Upper lobe of right lung (tissue), 1 donor: ENCODE results near the gene SUGT1. TPM values are rescaled to one million over a fixed set of nuclear protein-coding genes. Genes with fewer than 3 reads are reported as not detected.

Source experiments
- ATAC-seq: fragments of 200-7000 bp; cut with Tn5 transposase; one replicate; pipeline ENCODE4 v1.9.1; 2020; ENCODE audit warnings: mild to moderate bottlenecking, moderate library complexity
- DNase-seq: peaks from one replicate; pipeline ENCODE4 v3.0.0-alpha.2; 2020
- H3K27ac ChIP-seq: fragments of 200-600 bp; one replicate; pipeline ENCODE4 v1.8.0; 2022
- H3K27me3 ChIP-seq: fragments of 200-600 bp; one replicate; pipeline ENCODE4 v1.8.0; 2022; ENCODE audit warnings: mild to moderate bottlenecking
- H3K36me3 ChIP-seq: fragments of 200-600 bp; one replicate; pipeline ENCODE4 v1.8.0; 2022
- H3K4me1 ChIP-seq: fragments of 200-600 bp; one replicate; pipeline ENCODE4 v1.8.0; 2022
- H3K4me3 ChIP-seq: fragments of 200-600 bp; one replicate; pipeline ENCODE4 v1.8.0; 2022; ENCODE audit warnings: mild to moderate bottlenecking
- H3K9me3 ChIP-seq: fragments of 200-600 bp; one replicate; pipeline ENCODE4 v1.8.0; 2022
- CTCF ChIP-seq: fragments of 200-600 bp; IDR thresholded peaks from one replicate; pipeline ENCODE4 v1.8.0; 2022; ENCODE audit warnings: antibody characterized with exemption
- intact Hi-C: fragments of 100-400 bp; cut with DNase I; formaldehyde crosslinking; loops from one replicate; pipeline ENCODE4 v1.11.0; 2022
- total RNA-seq: library from RNA; stranded (reverse); fragmentation: NEBNext Ultra II Directional; extraction: Animal tissue kit (Norgen Biotek cat#: 25700); gene quantifications from one replicate; pipeline ENCODE4 v1.2.1, GENCODE V29; 2021
- donor health status: DM: no; HTN: yes; CAD: no; lungs with severe emphysema.

The SUGT1 gene
- total RNA-seq, 1 donor from 2014 or later = 39.1 TPM

GRCh38 chr13:52723181-52723580 is 70.5 kb downstream of the SUGT1 start:
- DNase-seq (no peak), ATAC-seq (no peak)
- intact Hi-C loops = no loop called here
- H3K4me1 ChIP-seq = no peaks in the 10 kb centered on the region
- no peak for TF ChIP-seq CTCF
- H3K36me3 ChIP-seq = no peaks in the 10 kb centered on the region
- no peaks in the 10 kb centered on the region for H3K9me3 ChIP-seq
- no peak overlapping the region for H3K27ac ChIP-seq
- H3K27me3 ChIP-seq = no peaks in the 10 kb centered on the region
- no peak overlapping the region for H3K4me3 ChIP-seq

GRCh38 chr13:52725302-52725701 is 72.7 kb downstream of the SUGT1 start:
- DNase-seq = no peak
- intact Hi-C loops = no loop called here
- no peak for ATAC-seq
- H3K36me3 ChIP-seq = no peaks in the 10 kb centered on the region
- H3K27ac ChIP-seq = no peak overlapping the region
- TF ChIP-seq CTCF = no peak
- H3K27me3 ChIP-seq = no peaks in the 10 kb centered on the region
- no peaks in the 10 kb centered on the region for H3K9me3 ChIP-seq
- no peak overlapping the region for H3K4me3 ChIP-seq
- no peaks in the 10 kb centered on the region for H3K4me1 ChIP-seq

GRCh38 chr13:52726258-52726657 is 73.6 kb downstream of the SUGT1 start:
- H3K9me3 ChIP-seq = no peaks in the 10 kb centered on the region
- ATAC-seq = no peak

GRCh38 chr13:52734075-52734623 is 81.5 kb downstream of the SUGT1 start:
- Histone ChIP-seq H3K9me3 (no peaks in the 10 kb centered on the region), H3K27me3 (peaks cover 28% of the 10 kb centered on the region), H3K4me3 (no peak overlapping the region), H3K27ac (no peak overlapping the region), H3K36me3 (no peaks in the 10 kb centered on the region), H3K4me1 (peaks cover 10% of the 10 kb centered on the region)
- no peak for TF ChIP-seq CTCF
- no peak for ATAC-seq
- intact Hi-C loops = no loop called here
- DNase-seq = no peak

More at GRCh38 chr13:52726258-52726657, 73.6 kb downstream of the SUGT1 start:
- DNase-seq = no peak
- Histone ChIP-seq H3K36me3 (no peaks in the 10 kb centered on the region), H3K27ac (no peak overlapping the region), H3K27me3 (no peaks in the 10 kb centered on the region), H3K4me1 (no peaks in the 10 kb centered on the region), H3K4me3 (no peak overlapping the region)
- no peak for TF ChIP-seq CTCF
- intact Hi-C loops = no loop called here

GRCh38 chr13:52736891-52737290 is 84.3 kb downstream of the SUGT1 start:
- intact Hi-C loops = no loop called here
- DNase-seq (no peak), ATAC-seq (no peak)
- Histone ChIP-seq H3K27ac (no peak overlapping the region), H3K9me3 (no peaks in the 10 kb centered on the region), H3K27me3 (peaks cover 43% of the 10 kb centered on the region), H3K4me1 (peaks cover 11% of the 10 kb centered on the region), H3K36me3 (no peaks in the 10 kb centered on the region), H3K4me3 (no peak overlapping the region)
- no peak for TF ChIP-seq CTCF

- ATAC-seq (no peak), DNase-seq (no peak)
- Histone ChIP-seq H3K27ac (no peak overlapping the region), H3K27me3 (peaks cover 43% of the 10 kb centered on the region), H3K4me1 (peaks cover 11% of the 10 kb centered on the region), H3K9me3 (no peaks in the 10 kb centered on the region), H3K36me3 (no peaks in the 10 kb centered on the region), H3K4me3 (no peak overlapping the region)
- intact Hi-C loops = no loop called here
- no peak for TF ChIP-seq CTCF
Observed at GRCh38 chr13:52737451-52737850, 84.8 kb downstream of the SUGT1 start.
